GM12878 (cell line): ENCODE measurements around the gene ANKRD17. TPM values are rescaled to one million over a fixed set of nuclear protein-coding genes. Genes with fewer than 3 reads are reported as not detected.

Experiments used
- BACH1 ChIP-seq: fragments of 450-650 bp; IDR thresholded peaks from 2 replicates; pipeline ENCODE4 v1.6.1; 2017; ENCODE audit warnings: mild to moderate bottlenecking, borderline replicate concordance
- BHLHE40 ChIP-seq, 2 experiments: fragments of 450-650 bp in 1 of 2; IDR thresholded peaks; 2 replicates each; pipeline ENCODE4 v1.6.1; 2011 to 2017; ENCODE audit warnings: low read depth in 2 of 2, borderline replicate concordance in 1 of 2, improper control_type of control experiment in 1 of 2, low read length in 1 of 2, mild to moderate bottlenecking in 1 of 2
- CHD1 ChIP-seq: IDR thresholded peaks from 2 replicates; pipeline ENCODE4 v1.6.1; 2012; ENCODE audit warnings: low read depth, low read length, improper control_type of control experiment
- E2F8 ChIP-seq: fragments of 450-650 bp; IDR thresholded peaks from 2 replicates; pipeline ENCODE4 v1.6.1; 2018; ENCODE audit warnings: mild to moderate bottlenecking, low read depth, moderate library complexity; ENCODE audit not compliant: partially characterized antibody
- GABPA ChIP-seq: IDR thresholded peaks from 2 replicates; pipeline ENCODE4 v1.6.1; 2014; ENCODE audit warnings: antibody characterized with exemption, low read depth, mild to moderate bottlenecking, inconsistent platforms
- NRF1 ChIP-seq: conservative IDR thresholded peaks from 2 replicates; pipeline ENCODE4 v1.6.1; 2011; ENCODE audit warnings: mild to moderate bottlenecking, low read depth, low read length, improper control_type of control experiment
- PKNOX1 ChIP-seq: fragments of 450-650 bp; IDR thresholded peaks from 2 replicates; pipeline ENCODE4 v1.6.1; 2016; ENCODE audit warnings: mild to moderate bottlenecking
- POLR2A ChIP-seq: IDR thresholded peaks from 2 replicates; pipeline ENCODE4 v1.6.1; 2011; ENCODE audit warnings: low read depth, mild to moderate bottlenecking, low read length
- RAD21 ChIP-seq: IDR thresholded peaks from 2 replicates; pipeline ENCODE4 v1.6.1; 2011; ENCODE audit warnings: mild to moderate bottlenecking, low read depth, low read length, moderate library complexity; ENCODE audit not compliant: insufficient read depth
- SMAD1 ChIP-seq: fragments of 450-650 bp; IDR thresholded peaks from 2 replicates; pipeline ENCODE4 v1.6.1; 2018; ENCODE audit warnings: mild to moderate bottlenecking, low read depth; ENCODE audit not compliant: partially characterized antibody
- STAT3 ChIP-seq: IDR thresholded peaks from 2 replicates; pipeline ENCODE4 v1.6.1; 2011; ENCODE audit warnings: low read depth, low read length, improper control_type of control experiment
- TCF3 ChIP-seq: IDR thresholded peaks from 2 replicates; pipeline ENCODE4 v1.6.1; 2012; ENCODE audit warnings: low read depth, mild to moderate bottlenecking, low read length, borderline replicate concordance; ENCODE audit not compliant: insufficient read depth
- ZNF274 ChIP-seq: IDR thresholded peaks from one replicate; pipeline ENCODE4 v1.8.0; 2011; ENCODE audit not compliant: insufficient read length, insufficient read depth
- polyA plus RNA-seq, 11 experiments: library from polyadenylated mRNA; depleted of rRNA in 4 of 11; unstranded in 6 of 11; stranded (reverse) in 5 of 11; fragments of >200 nt; fragmentation: Nextera tagmentation in 4 of 11; fragmentation: Illumina TruSeq in 1 of 11; extraction: Ambion mirVana in 4 of 11; extraction: Trizol in 1 of 11; gene quantifications; 1 replicate in 1 of 11; 2 replicates in 10 of 11; pipeline versions ENCODE4 v1.2.1 to v1.2.3, GENCODE V29; 2011 to 2016; ENCODE audit warnings: inconsistent platforms in 2 of 11, missing spikeins in 2 of 11, low read depth in 1 of 11
- total RNA-seq, 4 experiments: library from RNA; depleted of rRNA in 3 of 4; stranded (reverse); fragments of >200 nt in 3 of 4; fragmentation: Illumina TruSeq in 1 of 4; extraction: Trizol in 1 of 4; gene quantifications; 2 replicates each; pipeline versions ENCODE4 v1.2.1 to v1.2.3, GENCODE V29; 2013 to 2021
- TF ChIP-seq, protein P1 (sequence below): fragments of 450-650 bp; IDR thresholded peaks from 2 replicates; pipeline ENCODE4 v1.6.1; 2017; ENCODE audit warnings: mild to moderate bottlenecking, moderate library complexity
- TF ChIP-seq, protein P2 (sequence below): fragments of 450-650 bp; IDR thresholded peaks from 2 replicates; pipeline ENCODE4 v1.6.1; 2017; ENCODE audit warnings: low read depth, mild to moderate bottlenecking, moderate library complexity
- TF ChIP-seq, protein P3 (sequence below): fragments of 450-650 bp; IDR thresholded peaks from 2 replicates; pipeline ENCODE4 v1.6.1; 2014; ENCODE audit warnings: mild to moderate bottlenecking
- TF ChIP-seq, protein P4 (sequence below): IDR thresholded peaks from 2 replicates; pipeline ENCODE4 v1.6.1; 2012; ENCODE audit warnings: low read depth, low read length, improper control_type of control experiment

Gene ANKRD17
- total and polyA plus RNA-seq, 10 of the 15 experiments (the other 5 are each of a cell fraction or from before 2014, with no cell fraction given), result 11.7 to 46.5 (median 32.6) TPM

DNA sequence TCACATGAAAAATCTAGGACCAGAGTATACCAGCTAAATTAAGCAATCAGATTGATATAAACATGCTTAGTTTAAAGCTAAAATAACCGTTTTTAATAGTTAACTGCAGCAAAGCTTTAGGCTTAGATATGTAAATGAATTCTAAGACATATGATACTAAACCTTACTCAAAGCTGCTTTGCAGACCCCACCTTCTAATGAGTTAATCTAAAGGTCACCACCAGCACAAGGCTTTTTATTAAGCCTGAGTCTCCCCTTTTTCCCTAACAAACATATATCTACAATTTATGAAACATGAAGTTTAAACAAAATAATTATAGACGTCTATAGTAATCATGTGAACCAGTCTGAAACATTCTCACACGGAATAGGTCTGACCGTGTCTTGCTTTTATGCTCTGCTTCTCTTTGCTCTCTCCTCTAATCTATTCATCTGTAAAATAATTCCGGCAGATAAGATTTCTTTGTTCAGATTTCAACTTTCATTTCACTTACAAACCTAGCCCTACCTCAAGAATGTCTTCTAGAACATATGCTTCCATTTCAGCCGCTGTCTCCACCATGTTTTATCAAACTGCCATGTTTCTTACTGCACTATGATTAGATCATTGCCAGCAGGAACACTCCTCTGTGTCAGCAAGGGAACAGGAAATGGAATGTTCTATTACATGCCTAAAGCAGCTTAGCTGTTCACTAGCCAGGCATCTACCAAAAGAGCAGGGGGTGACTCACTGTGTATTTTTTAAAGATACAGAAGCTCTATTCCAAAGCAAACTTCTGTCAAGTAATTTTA lies 35.9 kb downstream of the ANKRD17 start (continued):
- TF ChIP-seq, protein P1, sequence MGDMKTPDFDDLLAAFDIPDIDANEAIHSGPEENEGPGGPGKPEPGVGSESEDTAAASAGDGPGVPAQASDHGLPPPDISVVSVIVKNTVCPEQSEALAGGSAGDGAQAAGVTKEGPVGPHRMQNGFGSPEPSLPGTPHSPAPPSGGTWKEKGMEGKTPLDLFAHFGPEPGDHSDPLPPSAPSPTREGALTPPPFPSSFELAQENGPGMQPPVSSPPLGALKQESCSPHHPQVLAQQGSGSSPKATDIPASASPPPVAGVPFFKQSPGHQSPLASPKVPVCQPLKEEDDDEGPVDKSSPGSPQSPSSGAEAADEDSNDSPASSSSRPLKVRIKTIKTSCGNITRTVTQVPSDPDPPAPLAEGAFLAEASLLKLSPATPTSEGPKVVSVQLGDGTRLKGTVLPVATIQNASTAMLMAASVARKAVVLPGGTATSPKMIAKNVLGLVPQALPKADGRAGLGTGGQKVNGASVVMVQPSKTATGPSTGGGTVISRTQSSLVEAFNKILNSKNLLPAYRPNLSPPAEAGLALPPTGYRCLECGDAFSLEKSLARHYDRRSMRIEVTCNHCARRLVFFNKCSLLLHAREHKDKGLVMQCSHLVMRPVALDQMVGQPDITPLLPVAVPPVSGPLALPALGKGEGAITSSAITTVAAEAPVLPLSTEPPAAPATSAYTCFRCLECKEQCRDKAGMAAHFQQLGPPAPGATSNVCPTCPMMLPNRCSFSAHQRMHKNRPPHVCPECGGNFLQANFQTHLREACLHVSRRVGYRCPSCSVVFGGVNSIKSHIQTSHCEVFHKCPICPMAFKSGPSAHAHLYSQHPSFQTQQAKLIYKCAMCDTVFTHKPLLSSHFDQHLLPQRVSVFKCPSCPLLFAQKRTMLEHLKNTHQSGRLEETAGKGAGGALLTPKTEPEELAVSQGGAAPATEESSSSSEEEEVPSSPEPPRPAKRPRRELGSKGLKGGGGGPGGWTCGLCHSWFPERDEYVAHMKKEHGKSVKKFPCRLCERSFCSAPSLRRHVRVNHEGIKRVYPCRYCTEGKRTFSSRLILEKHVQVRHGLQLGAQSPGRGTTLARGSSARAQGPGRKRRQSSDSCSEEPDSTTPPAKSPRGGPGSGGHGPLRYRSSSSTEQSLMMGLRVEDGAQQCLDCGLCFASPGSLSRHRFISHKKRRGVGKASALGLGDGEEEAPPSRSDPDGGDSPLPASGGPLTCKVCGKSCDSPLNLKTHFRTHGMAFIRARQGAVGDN, result no peak
- peak; percentile 69 for TF ChIP-seq SMAD1
- TF ChIP-seq E2F8, result peak; percentile 35
- no peak for TF ChIP-seq ZNF274
- TF ChIP-seq, protein P2, sequence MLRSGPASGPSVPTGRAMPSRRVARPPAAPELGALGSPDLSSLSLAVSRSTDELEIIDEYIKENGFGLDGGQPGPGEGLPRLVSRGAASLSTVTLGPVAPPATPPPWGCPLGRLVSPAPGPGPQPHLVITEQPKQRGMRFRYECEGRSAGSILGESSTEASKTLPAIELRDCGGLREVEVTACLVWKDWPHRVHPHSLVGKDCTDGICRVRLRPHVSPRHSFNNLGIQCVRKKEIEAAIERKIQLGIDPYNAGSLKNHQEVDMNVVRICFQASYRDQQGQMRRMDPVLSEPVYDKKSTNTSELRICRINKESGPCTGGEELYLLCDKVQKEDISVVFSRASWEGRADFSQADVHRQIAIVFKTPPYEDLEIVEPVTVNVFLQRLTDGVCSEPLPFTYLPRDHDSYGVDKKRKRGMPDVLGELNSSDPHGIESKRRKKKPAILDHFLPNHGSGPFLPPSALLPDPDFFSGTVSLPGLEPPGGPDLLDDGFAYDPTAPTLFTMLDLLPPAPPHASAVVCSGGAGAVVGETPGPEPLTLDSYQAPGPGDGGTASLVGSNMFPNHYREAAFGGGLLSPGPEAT, result peak; percentile 95
- TF ChIP-seq PKNOX1, result peak; percentile 30; the same call in 1 of the 2 replicates
- TF ChIP-seq, protein P3, sequence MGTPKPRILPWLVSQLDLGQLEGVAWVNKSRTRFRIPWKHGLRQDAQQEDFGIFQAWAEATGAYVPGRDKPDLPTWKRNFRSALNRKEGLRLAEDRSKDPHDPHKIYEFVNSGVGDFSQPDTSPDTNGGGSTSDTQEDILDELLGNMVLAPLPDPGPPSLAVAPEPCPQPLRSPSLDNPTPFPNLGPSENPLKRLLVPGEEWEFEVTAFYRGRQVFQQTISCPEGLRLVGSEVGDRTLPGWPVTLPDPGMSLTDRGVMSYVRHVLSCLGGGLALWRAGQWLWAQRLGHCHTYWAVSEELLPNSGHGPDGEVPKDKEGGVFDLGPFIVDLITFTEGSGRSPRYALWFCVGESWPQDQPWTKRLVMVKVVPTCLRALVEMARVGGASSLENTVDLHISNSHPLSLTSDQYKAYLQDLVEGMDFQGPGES, result no peak
- no peak for TF ChIP-seq BACH1
- TF ChIP-seq NRF1, result no peak
- peak; percentile 84 for TF ChIP-seq GABPA
- no peak for TF ChIP-seq STAT3
- TF ChIP-seq, protein P4, sequence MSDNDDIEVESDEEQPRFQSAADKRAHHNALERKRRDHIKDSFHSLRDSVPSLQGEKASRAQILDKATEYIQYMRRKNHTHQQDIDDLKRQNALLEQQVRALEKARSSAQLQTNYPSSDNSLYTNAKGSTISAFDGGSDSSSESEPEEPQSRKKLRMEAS, result no peak
- TF ChIP-seq CHD1, result peak; percentile 96; the same call in 1 of the 2 replicates
- peak; percentile 75 to 92; a peak in 3 of 4 replicates for TF ChIP-seq BHLHE40 (IDR thresholded peaks at IDR 0.05; ENCODE audit: borderline replicate concordance in 1 of 2, low read depth in 2 of 2, low read length in 1 of 2)
- no peak for TF ChIP-seq TCF3
- TF ChIP-seq POLR2A, result peak; percentile 79
- no peak for TF ChIP-seq RAD21
